ENCODE data around the gene NKX2-1. TPM values are rescaled to one million over a fixed set of nuclear protein-coding genes. Genes with fewer than 3 reads are reported as not detected.

NKX2-1 gene
- polyA plus RNA-seq, 4 donors: 0.52 TPM; not detected in 2

Other genes with a start within 250 kb of the NKX2-1 start
- gene MBIP, start 199.6 kb downstream of the NKX2-1 start, polyA plus RNA-seq (ENCODE audit: insufficient read length in 4 of 4): 10 to 100 TPM; 51.9 to 69.8 (median 55.6) TPM
- gene NKX2-8, start 62.4 kb upstream of the NKX2-1 start, polyA plus RNA-seq (ENCODE audit: insufficient read length in 4 of 4): not detected
- under 1 TPM; 0.26 to 0.52 (median 0.29) TPM for gene PAX9, start 141.6 kb upstream of the NKX2-1 start, polyA plus RNA-seq (ENCODE audit: insufficient read length in 4 of 4)